ENCODE results near the gene PFKFB1. TPM values are rescaled to one million over a fixed set of nuclear protein-coding genes. Genes with fewer than 3 reads are reported as not detected.

PFKFB1 gene
- 0.26 TPM in 1 of 2 replicates, not detected in the other for total RNA-seq (2014; rRNA removed)
- 0.07 TPM for polyA plus RNA-seq (2012)

DNA sequence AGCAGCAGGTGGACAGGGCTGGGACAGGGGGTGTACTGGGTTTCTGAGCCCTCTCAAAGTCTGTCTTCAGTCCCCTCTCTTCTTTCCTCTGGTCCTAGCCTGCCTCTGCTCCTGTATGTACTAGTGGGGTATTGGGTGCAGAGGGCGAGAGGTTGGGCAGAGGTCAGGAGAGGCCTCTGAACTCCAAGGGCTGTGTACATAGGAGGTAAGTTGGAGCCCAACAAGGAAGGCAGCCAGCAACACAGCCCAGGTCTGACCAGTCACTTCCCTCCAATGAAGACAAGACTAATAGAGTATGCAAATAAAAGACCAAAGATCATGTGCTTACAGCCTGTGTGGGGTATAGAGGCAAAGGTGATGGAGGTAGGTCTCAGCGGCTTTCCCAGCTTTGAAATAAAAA, at the start of gene PFKFB1:
TSS of gene PFKFB1 (minus strand) at position 90 of the 400 bp plus-strand sequence. CDS start 181 bp downstream, outside the sequence.
- no peak for DNase-seq (ENCODE audit: low read depth)

- DNase-seq (ENCODE audit: low read depth): no peak
These were observed 47.5 kb upstream of the PFKFB1 start for GRCh38 chrX:55041514-55041913.

DNA sequence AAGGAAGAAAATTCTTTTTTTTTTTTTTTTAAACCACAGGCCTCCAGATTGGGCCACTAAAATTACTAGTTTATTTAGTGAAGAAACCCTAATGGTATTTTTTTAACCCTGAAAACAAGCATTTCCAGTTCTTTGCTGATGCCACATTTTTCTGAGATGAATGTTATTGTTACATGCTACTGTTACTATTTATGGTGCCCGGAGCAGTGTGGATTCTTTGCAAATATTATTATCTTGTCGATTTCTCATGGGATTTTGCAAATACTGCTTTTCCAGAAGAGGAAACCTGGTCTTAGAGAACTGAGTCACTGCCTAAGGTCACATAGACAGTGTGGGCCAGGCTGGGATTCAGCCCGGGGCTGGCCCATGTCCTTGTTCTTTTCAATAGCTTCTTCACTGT, 45.5 kb upstream of the PFKFB1 start:
- DNase-seq (ENCODE audit: low read depth): no peak

- DNase-seq (ENCODE audit: low read depth): no peak
These were observed 39.4 kb upstream of the PFKFB1 start for GRCh38 chrX:55033429-55033828.

DNA sequence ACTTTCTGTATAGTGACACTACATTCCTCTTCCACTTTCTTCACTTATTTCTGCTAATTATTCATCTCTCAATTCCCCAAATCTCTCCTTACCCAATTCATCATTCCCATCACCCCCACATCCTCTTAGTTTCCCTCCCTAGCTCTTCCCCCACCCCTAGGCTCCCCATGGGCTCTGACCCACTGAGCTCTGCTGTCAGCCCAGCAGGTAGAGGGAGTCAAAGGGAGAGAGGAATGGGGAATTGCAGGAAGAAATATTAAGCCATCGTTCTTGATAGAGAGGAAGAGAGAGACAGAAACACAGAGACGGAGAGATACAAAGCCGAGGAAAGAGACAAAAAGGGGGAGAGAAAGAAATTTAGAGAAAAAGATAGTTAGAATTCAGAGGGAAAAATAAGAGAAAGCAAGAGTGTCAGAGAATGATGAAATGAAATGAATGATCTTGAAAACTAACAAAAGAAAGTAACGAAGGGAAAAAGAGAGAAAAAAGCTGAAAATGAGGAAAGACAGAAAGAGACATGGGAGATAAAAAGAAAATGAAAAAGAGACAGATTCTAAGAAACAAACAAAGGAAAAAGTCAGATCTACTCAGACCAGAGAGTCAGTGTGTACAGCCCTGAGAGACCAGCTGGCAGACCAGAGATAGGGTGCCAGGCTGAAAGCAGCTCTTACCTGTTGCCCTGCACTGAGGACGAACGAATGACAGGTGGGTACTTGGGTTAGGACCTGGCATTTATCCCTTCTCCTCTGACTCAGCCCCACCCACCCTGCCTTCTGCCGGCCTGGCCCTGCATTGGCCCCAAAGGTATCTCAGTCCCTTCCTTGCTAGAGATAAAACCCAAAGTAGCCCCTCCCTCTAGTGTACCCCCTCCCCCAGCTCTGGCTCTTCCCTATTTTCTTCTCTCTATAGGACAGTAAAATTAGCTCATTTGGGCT, 36.5 kb upstream of the PFKFB1 start, which contains the start of gene ALAS2:
TSS of gene ALAS2 (minus strand) at position 707 of the 935 bp plus-strand sequence. CDS start 4,977 bp downstream, outside the sequence.
- DNase-seq (ENCODE audit: low read depth): no peak

GRCh38 chrX:55029291-55029690, 35.3 kb upstream of the PFKFB1 start:
- DNase-seq (ENCODE audit: low read depth): no peak

DNA sequence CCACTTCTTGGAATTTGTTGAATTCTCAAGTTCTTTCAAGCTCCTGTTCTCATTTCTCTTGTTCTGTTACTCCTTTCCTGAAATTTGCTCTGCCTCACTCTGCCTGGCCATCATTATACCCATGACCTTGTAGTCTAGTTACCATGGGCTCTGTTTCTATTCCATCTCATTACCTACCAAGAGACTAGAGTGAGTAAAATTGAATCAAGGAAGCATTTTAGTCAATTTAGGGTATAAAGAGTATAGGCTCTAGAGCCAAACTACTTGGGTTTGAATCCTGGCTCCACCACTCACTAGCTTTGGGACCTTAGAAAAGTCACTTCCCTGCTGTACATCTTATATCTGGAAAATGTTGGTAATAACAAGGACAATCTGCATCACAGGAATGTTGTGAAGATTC, 34.6 kb upstream of the PFKFB1 start:
- DNase-seq (ENCODE audit: low read depth): no peak

DNA sequence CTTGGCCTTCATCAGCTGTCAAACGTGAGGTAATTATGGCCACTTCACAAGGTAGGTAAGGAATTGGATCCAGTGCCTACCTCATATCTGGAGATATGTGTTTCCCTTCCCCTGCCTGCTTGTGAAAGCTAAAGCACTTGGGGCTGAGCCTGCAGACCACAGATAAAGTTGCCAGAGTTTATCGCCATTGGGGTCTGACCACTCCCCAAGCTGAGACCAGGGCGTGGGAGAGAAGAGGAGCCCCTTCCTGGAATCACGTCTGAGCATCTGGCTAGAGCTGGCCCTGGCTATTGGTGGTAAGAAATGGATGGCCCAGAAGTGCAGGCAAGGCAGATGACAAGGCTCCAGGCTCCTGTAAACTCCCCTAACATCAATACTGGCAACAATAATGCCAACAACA, 34.1 kb upstream of the PFKFB1 start:
- no peak for DNase-seq (ENCODE audit: low read depth)

DNA sequence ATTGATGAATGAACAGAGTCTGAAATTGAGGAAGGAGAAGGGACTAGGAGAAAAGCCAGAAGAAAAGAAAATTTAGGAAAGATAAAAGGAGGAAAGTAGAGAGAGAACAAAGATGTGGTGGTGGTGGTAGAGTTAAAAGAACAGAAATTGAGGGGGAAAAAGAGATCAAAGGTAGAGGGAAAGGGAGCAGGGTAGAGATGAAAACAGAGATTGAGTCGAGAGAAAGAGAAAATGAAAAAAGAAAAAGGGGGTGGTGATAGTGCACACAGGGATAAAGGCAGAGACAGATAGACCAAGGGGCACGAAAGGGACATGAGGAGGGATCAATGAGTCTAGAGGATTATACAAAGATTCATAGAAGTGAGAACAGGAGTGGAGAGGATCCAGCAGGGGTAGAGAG, 32.9 kb upstream of the PFKFB1 start:
- DNase-seq (ENCODE audit: low read depth): no peak

GRCh38 chrX:55026143-55026542, 32.2 kb upstream of the PFKFB1 start:
- no peak for DNase-seq (ENCODE audit: low read depth)

DNA sequence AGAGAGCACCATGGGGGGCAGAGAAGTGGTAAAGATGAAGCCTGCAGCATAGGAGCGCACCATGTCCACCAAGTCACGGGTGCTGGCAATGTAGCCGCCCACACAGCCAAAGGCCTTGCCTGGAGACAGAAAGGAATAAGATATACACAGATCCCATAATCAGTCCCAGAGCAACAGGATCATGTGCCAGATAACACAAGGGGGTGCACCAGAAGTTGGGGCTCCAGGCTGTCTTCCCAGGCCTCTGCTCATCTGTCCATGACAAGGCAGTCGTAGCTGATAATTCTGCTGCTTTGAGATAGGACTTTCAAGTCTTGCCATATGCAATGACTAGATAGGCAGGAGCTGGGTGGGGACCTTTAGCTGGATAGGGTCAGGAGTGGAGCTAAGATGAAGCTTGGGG, 20.9 kb upstream of the PFKFB1 start:
- no peak for DNase-seq (ENCODE audit: low read depth)

- DNase-seq (ENCODE audit: low read depth): no peak
These were observed 17.3 kb upstream of the PFKFB1 start for GRCh38 chrX:55011294-55011693.

DNA sequence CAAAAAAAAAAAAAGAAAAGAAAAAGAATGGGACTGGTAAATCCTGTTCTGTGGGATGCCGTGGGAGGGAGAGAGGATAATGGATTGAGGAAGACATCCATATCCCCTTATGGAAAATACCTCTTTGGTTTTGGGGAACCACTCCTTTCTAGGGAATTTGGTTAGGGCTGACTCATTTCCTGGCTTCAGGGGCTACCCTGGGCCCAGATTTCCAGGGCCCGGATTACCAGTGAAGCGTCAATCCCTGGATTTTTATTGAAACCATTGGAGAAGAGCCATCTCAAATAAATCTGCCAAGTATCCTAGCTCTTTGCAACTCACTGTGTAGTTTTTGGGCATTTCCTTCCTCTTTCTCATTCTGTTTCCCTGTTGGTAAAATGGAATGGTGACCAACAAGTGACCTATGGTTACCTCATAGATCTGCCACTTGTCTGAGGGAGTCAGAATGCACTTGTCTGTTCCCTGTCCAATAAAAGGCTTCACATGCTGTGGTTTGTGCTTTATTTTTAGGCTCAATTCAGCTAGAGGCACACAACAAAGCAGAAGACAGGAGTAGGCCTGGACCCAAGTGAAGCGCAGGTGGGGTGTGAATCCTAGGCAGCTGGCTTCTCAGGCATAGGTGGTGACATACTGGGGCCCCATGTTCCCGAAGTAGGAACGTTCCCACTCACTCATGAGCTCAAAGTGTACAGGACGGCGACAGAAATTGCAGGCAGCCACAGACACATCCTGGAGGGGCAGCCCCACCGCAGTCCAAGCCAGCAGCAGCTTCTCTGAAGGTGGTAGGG, 14.8 kb upstream of the PFKFB1 start:
- peak; percentile 31 for DNase-seq (ENCODE audit: low read depth)

DNA sequence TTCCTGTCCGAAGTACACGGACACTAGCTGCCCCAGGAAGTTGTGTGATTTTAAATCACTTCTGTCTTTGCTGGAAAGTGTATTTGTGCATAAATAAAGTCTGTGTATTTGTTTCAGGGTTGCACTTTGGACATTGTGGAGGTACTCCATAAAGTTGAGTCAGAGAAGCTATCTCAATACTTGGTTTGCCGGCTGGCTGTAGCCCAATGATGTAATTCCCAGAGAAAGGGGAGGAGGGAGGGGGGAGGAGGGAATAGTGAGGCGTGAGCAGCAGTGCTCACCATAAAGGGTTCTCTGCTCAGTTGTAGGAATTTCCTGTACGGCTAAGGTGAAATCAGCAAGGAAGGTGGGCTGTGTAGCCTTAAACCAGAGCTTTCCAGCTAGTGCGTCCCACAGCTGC, 13.7 kb upstream of the PFKFB1 start:
- peak; percentile 26 for DNase-seq (ENCODE audit: low read depth)

GRCh38 chrX:55006827-55007621, 13.0 kb upstream of the PFKFB1 start:
- DNase-seq (ENCODE audit: low read depth): no peak

DNA sequence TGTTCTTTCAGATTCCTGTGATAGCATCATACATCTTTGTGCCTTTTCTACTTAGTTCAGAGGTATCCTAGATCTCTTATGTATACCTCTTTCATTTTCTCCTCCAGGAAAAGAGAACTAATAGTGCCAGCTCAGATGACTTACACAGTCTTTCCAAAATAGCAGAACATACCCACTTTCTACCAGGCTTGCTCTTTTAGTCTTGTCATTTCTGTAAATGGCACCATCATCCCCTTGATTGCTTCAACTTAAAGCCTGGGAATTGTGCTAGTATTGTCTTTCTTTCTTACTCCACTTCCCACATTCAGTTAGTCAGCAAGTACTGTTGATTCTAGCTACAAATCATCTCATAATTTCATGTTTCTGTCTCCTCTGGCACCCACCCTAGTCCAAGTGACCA, 11.3 kb upstream of the PFKFB1 start:
- no peak for DNase-seq (ENCODE audit: low read depth)

DNA sequence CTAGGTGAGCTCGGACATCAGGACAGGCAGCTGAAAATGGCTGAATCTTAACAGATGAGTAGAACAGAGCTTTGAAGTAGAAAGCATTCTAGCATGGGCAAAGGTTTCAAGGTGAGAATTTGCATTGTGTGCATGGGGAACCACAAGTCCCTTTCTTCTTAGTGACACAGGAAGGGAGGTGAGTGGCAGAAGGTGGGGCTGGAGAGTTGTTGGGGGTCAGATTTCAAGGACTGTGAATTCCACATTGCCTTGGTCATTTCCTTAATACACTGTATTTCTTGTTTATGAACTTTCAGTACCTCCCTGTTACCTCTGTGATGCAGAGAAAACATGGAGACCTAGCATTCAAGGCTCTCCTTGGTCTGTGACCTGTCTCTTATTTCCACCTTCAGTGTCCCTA, 10.2 kb upstream of the PFKFB1 start:
- DNase-seq (ENCODE audit: low read depth): no peak

DNA sequence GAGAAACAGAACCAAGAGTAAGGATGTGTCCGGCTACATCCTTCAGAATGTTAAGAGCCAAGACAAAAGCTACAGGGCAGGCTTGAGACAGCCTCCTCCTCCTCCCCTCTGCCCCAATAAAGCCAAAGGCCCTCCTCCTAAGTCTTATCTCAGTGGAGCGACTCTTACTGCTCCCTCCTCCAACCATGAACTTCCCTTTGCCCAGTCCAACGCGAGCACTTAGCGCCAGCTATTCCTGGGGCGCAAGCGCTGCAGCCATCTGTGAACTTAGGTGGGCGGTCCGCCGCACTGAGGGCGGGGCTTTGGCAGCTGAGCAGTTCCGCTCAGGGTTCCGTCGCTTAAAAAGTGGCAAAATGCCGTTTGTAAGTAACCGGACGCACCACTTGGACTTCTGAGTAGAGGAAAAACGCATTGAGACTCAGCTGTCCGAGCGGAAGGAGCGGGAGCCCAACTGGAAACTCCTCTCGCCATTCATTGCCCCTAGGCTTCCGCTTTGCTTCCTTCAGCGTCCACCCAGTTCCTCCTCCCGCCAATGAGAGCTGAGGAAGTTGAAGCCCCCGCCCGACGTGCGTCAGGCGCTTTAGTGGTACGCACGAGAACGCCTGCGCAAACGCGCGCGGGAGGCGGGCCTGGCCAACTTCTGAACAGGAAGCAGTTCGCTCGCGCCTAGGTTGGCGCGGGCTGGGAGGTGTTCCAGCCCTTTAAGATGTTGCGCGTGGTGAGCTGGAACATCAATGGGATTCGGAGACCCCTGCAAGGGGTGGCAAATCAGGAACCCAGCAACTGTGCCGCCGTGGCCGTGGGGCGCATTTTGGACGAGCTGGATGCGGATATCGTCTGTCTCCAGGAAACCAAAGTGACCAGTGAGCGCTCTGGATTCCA, 6.0 kb upstream of the PFKFB1 start, which contains the start of gene APEX2:
TSS of gene APEX2 (plus strand) at position 647 of the 882 bp plus-strand sequence. CDS start at position 707, 60 bp downstream.
- DNase-seq (ENCODE audit: low read depth): peak; percentile 89

- no peak for DNase-seq (ENCODE audit: low read depth)
These were observed 1.6 kb upstream of the PFKFB1 start for GRCh38 chrX:54995621-54996020.

- no peak for DNase-seq (ENCODE audit: low read depth)
These were observed 822 bp upstream of the PFKFB1 start for GRCh38 chrX:54994668-54995351.
